HG02610 (cell line): ENCODE measurements around the gene PDZRN4.
"Not testable (repeated sequence)": the region's sequence is repeated elsewhere in the genome, so short reads cannot be mapped to it uniquely, and the experiment has no call there.

ENCODE experiments used
- ATAC-seq: cut with Tn5 transposase; IDR thresholded peaks from one replicate; pipeline ENCODE4 v1.9.1; 2021; ENCODE audit warnings: mild to moderate bottlenecking, moderate library complexity; ENCODE audit not compliant: unreplicated experiment

PDZRN4 gene

DNA sequence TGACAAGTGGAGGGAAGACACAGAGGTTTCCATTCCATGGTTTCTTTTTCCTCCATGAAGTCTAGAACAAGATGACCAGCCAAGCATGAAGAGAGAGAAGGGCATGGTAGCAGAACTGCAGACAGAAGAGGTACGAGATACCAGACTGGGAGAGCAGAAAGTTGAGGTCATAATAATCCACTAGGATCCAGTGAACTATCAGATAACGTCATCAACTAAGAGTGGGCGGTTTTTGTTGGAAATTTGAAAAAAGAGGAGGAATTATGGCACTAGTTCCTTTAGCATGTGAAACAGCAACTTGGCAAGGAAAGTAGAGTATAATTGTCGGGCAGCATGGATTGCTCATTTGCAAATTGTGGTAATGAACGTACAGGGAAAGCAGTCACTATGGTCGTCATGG is 357.6 kb downstream of the PDZRN4 start:
- ATAC-seq: no peak

DNA sequence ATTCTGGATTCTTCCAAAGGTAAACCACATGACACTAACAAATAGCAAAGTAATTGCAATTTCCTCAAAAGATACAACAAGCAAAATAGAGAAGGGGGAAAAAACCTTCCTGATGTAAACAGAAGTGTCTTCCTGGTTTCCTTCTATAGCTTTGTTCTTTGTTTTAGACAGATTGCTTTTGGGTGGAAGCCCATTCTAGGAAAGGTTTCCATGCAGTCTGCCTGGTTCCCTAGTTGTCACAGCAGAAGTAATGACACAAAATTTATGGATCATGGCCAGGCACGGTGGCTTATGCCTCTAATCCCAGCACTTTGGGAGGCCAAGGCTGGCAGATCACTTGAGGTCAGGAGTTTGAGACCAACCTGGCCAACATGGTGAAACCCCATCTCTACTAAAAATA is 359.0 kb downstream of the PDZRN4 start:
- ATAC-seq: not testable (repeated sequence)

DNA sequence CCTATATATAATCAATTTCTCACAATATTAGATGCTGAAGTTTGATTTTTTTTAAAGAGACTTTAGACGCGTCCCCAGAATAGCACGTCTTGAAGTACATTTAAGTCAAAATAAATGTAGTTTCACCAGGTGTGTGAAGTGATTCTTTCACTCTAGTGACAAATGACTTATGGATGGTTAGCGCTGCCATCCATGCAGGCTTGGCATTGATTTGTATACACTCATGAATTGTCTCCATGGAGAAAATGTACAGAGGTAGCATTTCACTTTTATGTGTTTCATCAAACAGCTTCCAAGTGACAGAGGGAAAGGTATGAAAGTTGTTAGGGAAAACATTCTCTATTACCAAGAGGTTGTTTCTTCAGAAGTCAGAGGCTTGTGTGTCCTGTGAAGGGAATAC is 360.8 kb downstream of the PDZRN4 start:
- ATAC-seq: no peak

DNA sequence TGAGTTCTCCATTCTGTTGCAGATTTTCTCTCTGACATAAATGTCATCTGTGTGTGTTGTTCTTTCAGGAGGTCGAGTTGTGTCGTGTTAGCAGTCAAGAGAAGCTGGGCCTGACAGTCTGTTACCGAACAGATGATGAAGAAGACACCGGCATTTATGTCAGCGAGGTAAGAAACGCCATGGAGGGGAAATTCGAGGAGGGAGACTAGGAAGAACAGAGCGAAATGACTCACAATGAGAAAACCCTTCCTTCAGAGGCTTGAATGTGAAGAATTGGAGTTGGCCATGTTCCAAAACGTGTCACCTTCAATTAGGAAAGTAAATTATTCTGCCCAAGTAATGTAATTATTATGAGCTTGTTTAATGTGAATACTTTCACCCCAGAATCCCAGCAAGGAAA is 364.5 kb downstream of the PDZRN4 start:
- ATAC-seq: no peak

DNA sequence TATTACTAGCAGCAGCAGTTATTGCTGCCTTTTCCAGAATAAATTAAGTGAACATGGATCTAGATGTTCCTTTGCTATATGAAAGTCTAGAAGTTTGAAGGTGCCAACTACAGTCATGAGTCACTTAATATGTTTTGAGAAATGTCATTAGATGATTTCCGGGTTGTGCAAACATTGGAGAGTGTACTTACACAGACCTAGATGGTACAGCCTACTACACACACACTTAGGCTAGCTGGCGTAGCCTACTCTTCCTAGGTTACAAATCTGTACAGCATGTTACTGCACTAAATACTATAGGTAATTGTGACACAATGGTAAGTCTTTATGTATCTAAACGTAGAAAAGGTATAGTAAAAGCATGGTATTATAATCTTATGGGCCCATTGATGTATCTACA is 368.1 kb downstream of the PDZRN4 start:
- ATAC-seq: no peak

DNA sequence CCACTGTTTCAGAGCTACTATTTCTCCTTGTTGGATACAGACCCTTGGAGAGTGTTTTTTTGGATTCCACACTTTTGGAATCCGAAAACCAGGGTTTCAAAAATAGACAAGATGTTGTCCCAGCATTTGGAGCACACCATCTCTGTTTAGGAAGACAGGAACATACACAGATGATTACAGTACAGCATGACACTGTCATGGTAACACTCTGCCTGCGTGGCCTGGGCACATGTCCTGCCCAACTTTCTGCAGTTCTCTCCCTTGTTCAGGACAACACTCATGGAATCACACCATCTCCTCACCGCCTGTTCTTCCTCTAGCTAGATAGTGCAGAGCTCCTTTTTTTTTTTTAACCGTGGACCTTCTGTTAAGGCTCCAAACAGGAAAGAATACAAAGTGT is 369.2 kb downstream of the PDZRN4 start:
- ATAC-seq: no peak

DNA sequence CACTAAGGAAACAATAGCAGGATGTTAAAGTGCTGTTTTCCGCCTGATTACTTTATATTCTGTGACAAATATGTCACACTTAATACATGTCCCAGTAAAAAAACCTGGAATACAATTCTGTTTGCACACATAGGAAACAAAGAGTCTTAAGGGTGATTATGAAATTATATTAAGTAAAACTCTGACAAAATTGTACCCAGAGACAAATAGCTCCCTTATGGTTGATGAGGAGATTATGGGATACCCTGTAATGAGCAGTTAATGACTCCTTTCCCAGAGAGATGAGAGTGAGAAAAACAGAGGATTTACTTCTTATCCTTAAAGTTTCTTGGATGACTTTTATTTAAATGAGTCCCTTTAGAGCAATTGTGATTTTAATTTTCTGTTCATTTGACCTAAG is 370.6 kb downstream of the PDZRN4 start:
- ATAC-seq: no peak

DNA sequence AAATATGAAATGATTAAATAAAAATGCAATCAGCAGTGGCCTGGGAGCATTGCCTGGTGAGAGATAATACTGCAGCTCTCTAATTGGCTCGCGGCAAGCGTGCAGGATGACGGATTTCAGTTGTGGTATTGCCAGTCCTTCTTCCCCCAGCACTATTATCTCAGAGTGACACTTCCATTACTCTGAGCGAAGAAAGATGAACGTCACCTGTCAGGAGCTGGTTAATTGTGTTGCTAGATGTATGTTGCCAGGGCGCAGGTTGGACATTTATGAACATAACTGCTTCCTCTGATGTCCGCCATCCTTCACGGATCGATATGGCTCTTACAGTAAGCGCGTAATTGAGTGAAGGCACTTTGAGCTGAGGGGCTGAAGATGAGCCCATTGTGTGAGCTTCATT is 374.9 kb downstream of the PDZRN4 start:
- no peak for ATAC-seq

DNA sequence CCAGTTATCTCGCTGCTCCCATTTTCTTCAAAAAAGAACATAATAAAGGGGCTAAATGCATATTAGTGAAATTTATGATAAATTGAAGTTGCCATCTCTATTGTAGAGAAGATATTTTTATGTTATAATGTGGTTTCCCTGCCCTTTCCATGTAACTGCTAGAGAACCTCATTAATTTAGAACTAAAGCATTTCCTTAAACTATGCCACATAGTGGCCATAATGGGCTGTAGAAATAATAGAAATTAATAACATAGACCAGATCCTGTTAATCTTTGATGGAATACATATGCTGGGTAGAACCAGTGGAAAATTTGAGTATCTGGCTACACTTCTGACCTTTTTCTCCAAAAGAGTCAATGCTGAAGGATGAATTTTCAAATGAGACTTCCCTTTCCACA is 376.7 kb downstream of the PDZRN4 start:
- ATAC-seq: no peak

DNA sequence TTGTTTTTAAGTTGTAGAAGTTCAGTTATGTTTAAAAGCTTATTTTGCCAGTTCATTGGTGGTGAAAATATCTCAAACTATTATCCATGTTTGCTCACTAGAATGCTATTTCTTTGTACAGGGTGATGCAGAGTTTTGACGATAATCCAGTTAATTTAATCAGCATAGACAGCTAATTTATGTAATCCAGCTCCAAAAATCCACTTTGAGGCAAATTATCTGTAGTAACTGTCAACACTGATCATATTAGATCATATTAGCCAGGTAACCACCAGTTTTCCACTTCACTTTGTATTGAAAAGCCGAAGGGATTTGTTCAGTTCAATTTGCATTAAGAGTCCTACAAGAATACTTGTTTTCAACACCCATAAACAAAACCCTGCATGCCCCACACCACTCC is 378.6 kb downstream of the PDZRN4 start:
- ATAC-seq: no peak

DNA sequence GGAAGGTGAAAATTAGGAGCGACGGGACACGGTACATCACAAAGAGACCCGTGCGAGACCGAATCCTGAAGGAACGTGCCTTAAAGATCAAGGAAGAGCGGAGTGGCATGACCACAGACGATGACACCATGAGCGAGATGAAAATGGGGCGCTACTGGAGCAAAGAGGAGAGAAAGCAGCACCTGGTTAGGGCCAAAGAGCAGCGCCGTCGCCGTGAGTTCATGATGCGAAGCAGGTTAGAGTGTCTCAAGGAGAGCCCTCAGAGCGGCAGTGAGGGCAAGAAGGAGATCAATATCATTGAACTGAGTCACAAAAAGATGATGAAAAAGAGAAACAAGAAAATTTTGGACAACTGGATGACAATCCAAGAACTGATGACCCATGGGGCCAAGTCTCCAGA is 385.3 kb downstream of the PDZRN4 start:
- ATAC-seq: no peak

DNA sequence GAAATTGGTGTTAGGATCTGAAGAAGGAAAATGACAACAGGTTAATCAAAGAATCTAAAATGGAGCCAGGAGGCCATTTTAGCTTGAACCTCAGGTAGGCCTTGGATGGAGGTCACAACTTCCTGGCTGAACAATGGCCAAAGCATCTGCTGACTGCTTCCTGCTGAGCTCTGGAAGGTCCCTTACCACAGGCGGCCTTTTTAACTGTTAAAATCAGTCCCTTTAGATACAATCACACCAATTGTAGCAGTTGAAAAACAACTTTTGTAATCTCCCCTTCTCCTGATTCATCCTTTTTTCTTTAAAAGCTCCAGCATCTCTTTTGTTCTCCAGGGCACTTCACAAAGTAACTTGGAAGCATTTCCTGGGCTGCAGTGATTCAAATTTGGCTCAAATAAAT is 388.8 kb downstream of the PDZRN4 start:
- no peak for ATAC-seq

DNA sequence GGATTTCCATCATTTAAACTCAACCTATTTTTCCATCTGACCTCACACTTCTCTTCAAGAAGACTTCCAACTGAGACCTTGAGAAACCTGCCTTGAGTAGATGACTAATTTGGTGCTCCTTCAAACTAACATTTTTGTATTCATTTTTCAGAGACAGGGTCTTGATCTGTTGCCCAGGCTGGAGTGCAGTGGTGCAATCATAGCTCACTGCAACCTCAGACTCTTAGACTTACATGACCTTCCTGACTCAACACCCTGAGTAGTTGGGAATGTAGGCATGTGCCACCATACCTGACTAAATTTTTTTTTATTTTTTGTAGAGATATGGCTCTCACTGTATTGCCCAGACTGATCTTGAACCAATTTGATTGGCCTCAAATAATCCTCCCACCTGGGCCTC is 389.9 kb downstream of the PDZRN4 start:
- ATAC-seq: no peak

DNA sequence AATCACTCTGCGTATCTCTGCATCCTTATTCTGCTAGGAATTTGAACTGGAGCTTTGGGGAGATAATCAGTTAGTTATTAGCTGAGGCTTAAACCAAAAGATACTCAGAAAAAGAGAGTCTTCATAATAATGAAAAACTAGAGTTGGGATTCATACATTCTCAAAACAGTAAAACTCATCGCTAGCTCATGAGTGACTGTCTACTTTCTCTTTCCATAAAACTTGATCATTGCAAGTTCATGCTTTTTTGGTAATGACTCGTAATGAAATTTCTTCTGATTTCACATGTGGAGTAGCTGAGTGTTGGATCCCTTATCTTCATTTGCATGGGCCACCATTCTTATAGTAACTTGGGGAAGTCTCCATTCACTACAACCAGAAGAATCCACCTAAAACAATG is 397.7 kb downstream of the PDZRN4 start:
- no peak for ATAC-seq

DNA sequence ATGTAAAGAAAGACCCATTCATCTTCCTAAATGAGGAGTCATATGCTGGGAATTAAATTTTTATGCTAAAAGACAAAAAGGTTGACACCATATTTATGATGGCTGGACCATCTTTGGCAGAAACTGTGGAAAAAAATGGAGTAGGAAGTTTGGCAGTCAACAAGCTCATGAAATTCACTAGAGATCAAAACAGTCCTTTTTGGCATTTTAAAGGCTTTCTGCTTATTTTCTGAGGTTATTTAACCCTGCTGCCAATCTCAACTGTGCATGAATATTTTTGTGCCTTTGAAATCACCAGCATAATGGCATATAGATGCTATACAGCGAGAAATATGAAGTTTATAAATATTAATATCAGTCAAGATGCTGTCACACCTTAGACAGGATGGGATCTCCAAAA is 399.5 kb downstream of the PDZRN4 start:
- ATAC-seq: no peak

DNA sequence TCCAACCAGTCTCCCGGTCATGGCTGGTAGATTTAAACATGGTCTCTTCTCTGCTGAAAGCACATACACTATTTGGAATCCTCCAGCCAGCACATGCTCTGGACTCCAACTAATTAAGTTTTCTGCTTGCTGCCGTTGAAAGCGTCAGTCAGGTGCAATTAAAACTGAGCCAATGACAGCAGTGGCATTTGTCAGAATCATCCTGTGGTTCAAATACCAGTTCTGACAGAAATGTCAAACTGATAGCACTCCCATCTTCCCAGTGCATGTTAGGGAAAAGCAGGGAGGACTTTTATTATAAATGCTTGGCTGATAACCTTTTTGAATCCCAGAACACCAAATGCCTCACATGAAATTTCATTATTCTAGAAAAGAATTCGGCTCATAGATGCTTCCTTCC is 401.8 kb downstream of the PDZRN4 start:
- ATAC-seq: no peak

DNA sequence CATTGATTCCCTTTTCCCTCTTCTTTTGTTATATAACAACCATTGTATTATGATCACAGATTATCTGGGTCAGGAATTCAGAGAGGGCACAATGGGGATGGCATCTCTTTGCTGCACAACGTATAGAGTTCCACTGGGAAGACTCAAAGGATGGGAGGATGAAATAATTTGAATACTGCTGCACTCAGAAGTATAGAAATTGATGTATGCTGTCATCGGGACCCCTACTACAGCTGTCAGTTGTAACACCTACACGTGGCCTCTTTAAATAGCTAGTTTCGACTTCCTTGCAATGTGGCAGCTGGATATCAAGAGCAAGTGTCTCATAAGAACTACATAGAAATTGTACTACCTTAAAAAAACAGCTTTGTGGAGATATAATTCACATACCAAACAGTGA is 408.1 kb downstream of the PDZRN4 start:
- no peak for ATAC-seq

DNA sequence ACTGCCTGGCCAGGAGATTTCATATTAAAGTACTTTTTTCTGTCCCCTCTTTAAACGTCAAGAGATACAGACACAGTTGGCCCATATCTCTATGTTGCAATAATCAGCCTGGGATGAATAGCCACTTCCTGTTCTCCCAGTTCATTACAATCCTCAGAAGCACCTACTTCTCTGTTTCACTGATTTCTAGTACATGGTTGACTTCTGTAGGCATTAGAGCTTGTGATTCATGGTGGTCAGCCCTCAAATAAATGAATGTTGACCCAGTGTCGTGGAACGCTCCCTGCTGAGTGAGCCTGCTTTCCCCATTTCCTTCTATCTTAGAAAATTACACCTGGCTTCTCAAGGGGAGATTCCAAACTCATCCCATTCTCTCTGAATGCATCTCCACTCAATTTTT is 416.7 kb downstream of the PDZRN4 start:
- ATAC-seq: no peak

DNA sequence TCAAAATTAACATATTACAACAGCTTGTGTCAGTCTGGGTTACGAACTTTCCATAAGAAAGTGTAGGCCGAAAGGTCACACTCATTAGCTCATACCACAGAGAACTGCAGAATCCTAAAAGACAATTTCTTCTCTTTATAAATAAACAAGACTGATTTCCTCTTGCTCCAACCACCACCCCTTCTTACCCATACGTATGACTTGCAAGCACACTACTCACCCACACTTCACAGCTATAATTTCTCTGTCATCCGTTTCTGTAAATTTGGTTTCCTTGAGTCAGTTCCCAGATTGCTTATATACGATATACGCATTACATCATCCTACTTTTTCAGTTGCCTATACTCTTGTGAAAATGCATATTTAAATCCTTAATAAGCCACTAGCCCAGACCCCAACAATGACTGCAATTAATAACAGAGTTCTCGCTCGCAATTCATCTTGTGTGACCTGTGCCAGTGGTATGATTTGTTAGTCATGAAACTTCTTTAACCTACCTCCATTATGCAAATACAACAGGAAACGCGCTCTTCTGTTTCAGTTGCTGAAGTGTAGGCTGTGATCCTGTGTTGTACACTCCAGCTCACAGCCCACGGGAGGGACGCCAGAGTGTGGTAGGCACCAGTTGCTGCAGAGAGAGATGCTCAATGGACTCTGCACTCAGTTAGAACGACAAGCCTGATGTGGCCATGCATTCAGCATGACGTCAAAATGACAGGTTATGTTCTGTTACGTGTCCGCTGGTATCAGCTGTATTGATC is 417.6 kb downstream of the PDZRN4 start:
- no peak for ATAC-seq

DNA sequence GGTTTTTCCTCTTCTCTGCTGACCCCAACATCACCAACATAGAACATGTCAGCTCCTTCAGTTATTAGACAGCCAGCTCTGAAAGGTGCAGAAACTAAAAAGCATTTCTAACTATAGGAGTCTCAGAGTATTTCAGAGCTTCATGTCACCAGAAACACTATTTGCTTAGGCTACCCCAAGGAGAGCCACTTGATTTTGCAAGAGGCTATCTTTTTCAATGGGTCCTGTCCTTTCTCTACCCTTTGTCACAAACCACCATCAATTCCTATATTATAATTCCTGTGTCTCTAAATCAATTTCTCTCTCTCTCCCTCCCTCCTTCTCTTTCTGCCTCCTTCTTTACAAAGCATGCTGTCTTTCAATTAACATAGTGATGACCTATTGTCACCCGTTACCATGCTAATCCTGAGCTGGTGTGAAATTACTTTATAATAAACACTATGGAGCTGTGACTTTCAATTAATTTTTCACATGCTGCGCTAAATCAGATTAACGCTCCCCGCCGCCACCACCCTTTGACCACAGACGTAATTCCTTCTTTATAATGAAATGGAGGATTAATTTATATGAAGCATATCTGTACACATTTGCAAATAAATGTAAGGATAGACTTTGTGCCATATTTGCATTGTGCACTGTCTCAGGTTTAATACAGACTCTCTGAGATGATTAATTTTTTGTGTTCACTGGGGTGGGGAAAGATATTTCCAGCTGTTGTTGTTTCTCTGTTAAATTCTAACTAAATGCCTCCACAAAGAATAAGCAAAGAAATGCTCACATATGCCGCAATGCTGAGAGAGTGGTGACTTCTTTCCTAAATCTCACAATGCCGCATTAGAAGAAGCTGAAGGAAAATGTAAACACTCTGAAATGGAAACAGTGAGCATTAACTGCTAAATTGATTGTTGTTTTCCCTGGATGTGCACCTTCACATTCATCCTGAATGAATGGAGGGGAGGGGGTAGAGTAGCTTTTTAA is 418.6 kb downstream of the PDZRN4 start:
- no peak for ATAC-seq

DNA sequence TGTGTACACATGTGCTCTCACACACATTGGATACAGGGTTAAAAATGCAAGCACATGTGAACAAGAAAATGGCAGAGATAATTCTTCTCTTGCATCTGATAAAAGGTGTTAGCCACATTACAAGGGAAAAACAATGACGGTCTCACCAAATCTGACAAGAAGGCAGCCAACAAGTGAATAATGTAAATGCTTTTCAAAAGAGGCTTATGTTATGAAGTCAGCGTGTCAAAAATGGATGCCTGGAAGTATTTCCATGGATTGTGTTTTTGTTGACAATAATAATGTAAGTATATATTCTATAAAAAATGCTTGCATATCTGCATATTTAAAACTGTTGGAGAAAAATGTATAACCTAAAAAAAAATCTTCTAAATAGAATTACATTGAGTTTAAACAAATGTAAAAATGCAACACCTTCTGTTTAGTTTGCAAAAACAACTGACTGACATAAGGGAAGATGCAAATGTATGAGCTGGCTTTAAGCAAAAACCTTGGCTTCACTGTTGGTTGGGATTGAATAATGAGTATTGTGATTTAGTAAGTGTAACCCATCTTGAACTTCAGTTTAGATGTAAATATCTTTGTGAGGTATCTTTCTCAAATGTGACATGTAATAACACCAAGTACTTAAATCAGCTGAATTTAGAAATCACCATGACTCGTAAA is 424.9 kb downstream of the PDZRN4 start:
- ATAC-seq: no peak

DNA sequence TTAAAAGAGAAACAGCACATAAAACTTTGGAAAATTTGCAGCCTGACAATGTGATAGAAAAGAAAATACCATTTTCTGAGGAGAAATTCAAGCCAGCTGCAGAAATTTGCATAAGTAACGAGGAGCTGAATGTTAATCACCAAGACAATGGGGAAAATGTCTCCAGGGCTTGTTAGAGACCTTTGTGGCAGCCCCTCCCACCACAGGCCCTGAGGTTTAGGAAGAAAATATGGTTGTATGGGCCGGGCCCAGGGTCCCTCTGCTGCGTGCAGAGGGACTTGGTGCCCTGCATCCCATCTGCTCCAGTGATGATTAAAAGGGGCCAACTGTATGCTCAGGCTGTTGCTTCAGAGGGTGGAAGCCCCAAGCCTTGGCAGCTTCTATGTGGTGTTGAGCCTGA is 427.1 kb downstream of the PDZRN4 start:
- not testable (repeated sequence) for ATAC-seq
